MG63 (cell line): ENCODE results near the gene MAGEA4. TPM values are rescaled to one million over a fixed set of nuclear protein-coding genes. Genes with fewer than 3 reads are reported as not detected.
"Not testable (repeated sequence)": the region's sequence is repeated elsewhere in the genome, so short reads cannot be mapped to it uniquely, and the experiment has no call there.

Experiments used
- DNase-seq: peaks from one replicate; pipeline ENCODE4 v3.0.0-alpha.2; 2020
- H3K27me3 ChIP-seq: fragments of 250-450 bp; sonication (Bioruptor Pico); 2 replicates; pipeline ENCODE4 v1.5.1; 2020; ENCODE audit warnings: mild to moderate bottlenecking, moderate library complexity
- H3K36me3 ChIP-seq: fragments of 250-450 bp; sonication (Bioruptor Pico); 2 replicates; pipeline ENCODE4 v1.5.1; 2020; ENCODE audit warnings: mild to moderate bottlenecking, moderate library complexity
- H3K4me3 ChIP-seq: fragments of 250-450 bp; sonication (Bioruptor Pico); 2 replicates; pipeline ENCODE4 v1.5.1; 2020; ENCODE audit warnings: mild to moderate bottlenecking, moderate library complexity
- H3K9me3 ChIP-seq: fragments of 250-450 bp; sonication (Bioruptor Pico); 2 replicates; pipeline ENCODE4 v1.5.1; 2020; ENCODE audit warnings: mild to moderate bottlenecking, moderate library complexity
- total RNA-seq: library from RNA; depleted of rRNA; stranded (reverse); fragments of >200 nt; shearing (Covaris generic); gene quantifications from 2 replicates; pipeline ENCODE4 v1.2.3, GENCODE V29; 2014; ENCODE audit warnings: low replicate concordance; rRNA removed

The MAGEA4 gene, protein sequence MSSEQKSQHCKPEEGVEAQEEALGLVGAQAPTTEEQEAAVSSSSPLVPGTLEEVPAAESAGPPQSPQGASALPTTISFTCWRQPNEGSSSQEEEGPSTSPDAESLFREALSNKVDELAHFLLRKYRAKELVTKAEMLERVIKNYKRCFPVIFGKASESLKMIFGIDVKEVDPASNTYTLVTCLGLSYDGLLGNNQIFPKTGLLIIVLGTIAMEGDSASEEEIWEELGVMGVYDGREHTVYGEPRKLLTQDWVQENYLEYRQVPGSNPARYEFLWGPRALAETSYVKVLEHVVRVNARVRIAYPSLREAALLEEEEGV
- not detected in 2 replicates for total RNA-seq

GRCh38 chrX:151912780-151913179 is at the start of gene MAGEA4:
Gene MAGEA4, plus strand, starts transcription at chrX:151912889. Its CDS starts 10,776 bp downstream, at chrX:151923665.
- DNase-seq = no peak
- Histone ChIP-seq H3K27me3 (no peaks in the 10 kb centered on the region), H3K9me3 (no peaks in the 10 kb centered on the region), H3K4me3 (no peak within 1 kb of the TSS), H3K36me3 (no peaks in the 10 kb centered on the region)

GRCh38 chrX:151870602-151871001 is 42.1 kb upstream of the MAGEA4 start:
- no peaks in the 10 kb centered on the region for H3K9me3 ChIP-seq
- DNase-seq = peak; percentile 70
- H3K4me3 ChIP-seq = peak overlapping the region; percentile 11; the same call in 1 of the 2 replicates
- no peaks in the 10 kb centered on the region for H3K36me3 ChIP-seq
- H3K27me3 ChIP-seq = no peaks in the 10 kb centered on the region

GRCh38 chrX:151871244-151871643 is 41.4 kb upstream of the MAGEA4 start:
- peak; percentile 80 for DNase-seq
- Histone ChIP-seq H3K27me3 (no peaks in the 10 kb centered on the region), H3K9me3 (no peaks in the 10 kb centered on the region), H3K36me3 (no peaks in the 10 kb centered on the region), H3K4me3 (no peak overlapping the region)

GRCh38 chrX:151873096-151873495 is 39.6 kb upstream of the MAGEA4 start:
- no peaks in the 10 kb centered on the region for H3K36me3 ChIP-seq
- no peak for DNase-seq
- no peaks in the 10 kb centered on the region for H3K9me3 ChIP-seq
- H3K4me3 ChIP-seq = no peak overlapping the region
- H3K27me3 ChIP-seq = no peaks in the 10 kb centered on the region

- no peak overlapping the region for H3K4me3 ChIP-seq
- DNase-seq = no peak
- H3K36me3 ChIP-seq = no peaks in the 10 kb centered on the region
- no peaks in the 10 kb centered on the region for H3K9me3 ChIP-seq
- H3K27me3 ChIP-seq = no peaks in the 10 kb centered on the region
Measured at GRCh38 chrX:151875270-151876026, 37.2 kb upstream of the MAGEA4 start.

- Histone ChIP-seq H3K9me3 (no peaks in the 10 kb centered on the region), H3K4me3 (no peak overlapping the region), H3K36me3 (no peaks in the 10 kb centered on the region), H3K27me3 (no peaks in the 10 kb centered on the region)
- DNase-seq = no peak
Measured at GRCh38 chrX:151878574-151878973, 34.1 kb upstream of the MAGEA4 start.

DNA sequence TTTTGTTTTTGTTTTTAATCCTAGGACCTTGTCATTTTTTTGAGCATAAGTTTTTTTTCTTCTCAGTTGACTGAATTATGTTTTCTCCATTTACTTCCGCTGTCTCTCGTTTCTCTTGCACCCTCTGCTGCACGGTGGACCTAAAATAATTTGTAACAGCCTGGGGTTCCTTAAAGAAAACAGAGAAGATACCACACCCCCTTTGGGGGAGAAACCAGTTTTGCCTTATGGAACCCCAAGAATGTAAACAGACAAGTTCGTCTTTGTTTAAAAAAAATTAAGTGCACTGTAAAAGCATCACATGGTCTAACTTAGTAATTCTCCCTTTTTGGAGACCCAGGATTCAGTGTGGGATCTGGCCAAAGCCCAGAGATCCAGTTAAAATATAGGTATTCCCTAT is 32.8 kb upstream of the MAGEA4 start:
- Histone ChIP-seq H3K27me3 (no peaks in the 10 kb centered on the region), H3K36me3 (no peaks in the 10 kb centered on the region), H3K4me3 (no peak overlapping the region), H3K9me3 (no peaks in the 10 kb centered on the region)
- DNase-seq = no peak

GRCh38 chrX:151880895-151881294 is 31.8 kb upstream of the MAGEA4 start:
- Histone ChIP-seq H3K27me3 (no peaks in the 10 kb centered on the region), H3K4me3 (no peak overlapping the region), H3K36me3 (no peaks in the 10 kb centered on the region), H3K9me3 (no peaks in the 10 kb centered on the region)
- DNase-seq = no peak

- no peak for DNase-seq
- Histone ChIP-seq H3K4me3 (no peak overlapping the region), H3K36me3 (no peaks in the 10 kb centered on the region), H3K27me3 (no peaks in the 10 kb centered on the region), H3K9me3 (no peaks in the 10 kb centered on the region)
Measured at GRCh38 chrX:151889421-151889820, 23.3 kb upstream of the MAGEA4 start.

DNA sequence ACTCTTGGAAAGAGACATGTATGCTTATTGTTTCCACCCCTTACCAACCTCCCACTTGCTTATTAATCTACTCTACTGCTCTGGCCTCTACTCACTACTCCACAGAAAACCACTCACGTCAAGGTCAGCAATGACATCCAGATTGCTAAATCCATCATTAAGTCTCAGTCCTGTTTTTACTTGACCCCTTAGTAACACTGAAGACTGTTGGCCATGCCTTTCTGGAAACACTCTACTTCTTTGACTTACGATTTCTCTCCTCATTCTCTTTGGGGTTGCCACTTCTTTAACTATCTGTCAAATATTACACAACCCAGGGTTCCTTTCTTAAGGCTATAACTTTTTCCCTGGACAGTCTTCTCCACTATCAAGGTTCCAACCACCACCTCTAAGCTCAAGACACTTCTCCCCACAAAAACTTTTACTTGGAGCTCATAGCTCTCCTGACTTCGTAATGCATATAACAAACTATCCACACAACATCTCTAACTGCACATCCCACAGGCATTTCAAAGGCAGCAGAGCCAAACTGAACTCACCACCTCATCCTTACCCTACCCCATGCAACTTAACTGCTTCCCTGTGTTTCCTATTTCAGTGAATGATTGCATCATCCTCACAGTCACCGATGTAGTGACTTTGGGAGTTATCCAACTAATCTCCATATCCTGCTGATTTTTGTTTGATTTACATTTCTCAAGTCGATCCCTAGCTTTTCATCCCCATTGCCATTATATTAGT is 15.8 kb upstream of the MAGEA4 start:
- Histone ChIP-seq H3K9me3 (no peaks in the 10 kb centered on the region), H3K27me3 (no peaks in the 10 kb centered on the region), H3K36me3 (no peaks in the 10 kb centered on the region), H3K4me3 (no peak overlapping the region)
- DNase-seq = peak; percentile 18

GRCh38 chrX:151899622-151900021 is 13.1 kb upstream of the MAGEA4 start:
- DNase-seq = no peak
- Histone ChIP-seq H3K4me3 (no peak overlapping the region), H3K36me3 (no peaks in the 10 kb centered on the region), H3K27me3 (no peaks in the 10 kb centered on the region), H3K9me3 (no peaks in the 10 kb centered on the region)

- Histone ChIP-seq H3K9me3 (no peaks in the 10 kb centered on the region), H3K4me3 (no peak overlapping the region), H3K36me3 (no peaks in the 10 kb centered on the region), H3K27me3 (no peaks in the 10 kb centered on the region)
- DNase-seq = no peak
Measured at GRCh38 chrX:151901826-151902225, 10.9 kb upstream of the MAGEA4 start.

DNA sequence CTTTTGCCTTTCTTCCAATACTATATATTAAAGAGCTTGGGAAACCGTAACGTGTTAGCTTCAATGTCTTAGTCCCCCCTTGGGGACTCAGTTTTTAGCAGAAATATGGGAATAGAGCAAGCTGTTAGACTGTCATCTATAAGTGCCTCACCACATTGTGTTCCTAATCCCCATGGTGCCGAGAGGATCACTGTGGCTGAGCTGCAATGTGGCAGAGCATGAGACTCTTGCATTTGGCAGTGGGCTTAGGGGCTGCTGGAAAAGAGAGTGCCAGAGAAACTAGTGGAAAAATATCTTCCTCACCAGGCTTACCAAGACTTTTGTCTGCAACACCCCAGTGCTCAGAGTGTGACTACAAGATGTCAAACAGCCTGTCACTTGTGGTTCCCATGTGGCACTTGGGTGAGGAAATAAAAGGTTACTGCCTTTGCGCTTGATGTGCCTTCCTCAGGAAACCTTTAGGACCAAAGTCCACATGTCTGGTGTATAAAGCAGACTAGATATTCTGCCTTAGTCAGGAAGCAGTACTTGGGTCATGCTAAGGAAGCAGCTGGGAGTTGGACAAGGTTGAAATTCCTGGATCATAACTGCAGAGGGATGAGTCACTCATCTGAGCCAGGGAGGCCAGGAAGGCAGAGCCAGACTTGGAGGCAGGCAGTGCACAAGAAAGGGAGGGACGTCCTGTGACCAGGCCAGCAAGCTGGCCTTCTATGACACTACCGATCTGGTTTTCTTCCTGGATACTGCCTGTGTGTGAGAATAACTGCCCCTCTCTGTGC is 9.7 kb upstream of the MAGEA4 start:
- no peaks in the 10 kb centered on the region for H3K9me3 ChIP-seq
- no peaks in the 10 kb centered on the region for H3K27me3 ChIP-seq
- DNase-seq = peak; percentile 81
- no peaks in the 10 kb centered on the region for H3K36me3 ChIP-seq
- H3K4me3 ChIP-seq = no peak overlapping the region

DNA sequence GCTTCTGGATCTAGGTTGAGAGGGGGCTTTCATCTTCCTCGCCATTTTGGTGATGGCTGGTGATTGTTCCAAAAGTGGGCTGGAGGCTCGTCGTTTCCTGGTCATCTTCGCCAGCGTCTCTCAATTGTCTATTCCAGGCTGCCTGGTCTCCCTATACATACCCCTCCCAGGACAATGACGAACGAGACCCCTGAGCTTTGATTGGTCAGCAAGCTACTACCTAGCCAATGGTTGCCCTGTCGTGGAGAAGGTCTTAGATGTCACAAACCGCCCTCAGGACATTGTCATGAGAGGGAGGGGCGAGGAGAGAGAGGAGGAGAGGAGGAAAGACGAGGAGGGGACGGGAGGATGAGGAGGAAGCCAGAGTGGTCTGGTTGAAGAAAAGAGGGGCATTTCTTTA is 7.7 kb upstream of the MAGEA4 start:
- H3K36me3 ChIP-seq = no peaks in the 10 kb centered on the region
- no peaks in the 10 kb centered on the region for H3K9me3 ChIP-seq
- H3K4me3 ChIP-seq = no peak overlapping the region
- no peak for DNase-seq
- no peaks in the 10 kb centered on the region for H3K27me3 ChIP-seq

DNA sequence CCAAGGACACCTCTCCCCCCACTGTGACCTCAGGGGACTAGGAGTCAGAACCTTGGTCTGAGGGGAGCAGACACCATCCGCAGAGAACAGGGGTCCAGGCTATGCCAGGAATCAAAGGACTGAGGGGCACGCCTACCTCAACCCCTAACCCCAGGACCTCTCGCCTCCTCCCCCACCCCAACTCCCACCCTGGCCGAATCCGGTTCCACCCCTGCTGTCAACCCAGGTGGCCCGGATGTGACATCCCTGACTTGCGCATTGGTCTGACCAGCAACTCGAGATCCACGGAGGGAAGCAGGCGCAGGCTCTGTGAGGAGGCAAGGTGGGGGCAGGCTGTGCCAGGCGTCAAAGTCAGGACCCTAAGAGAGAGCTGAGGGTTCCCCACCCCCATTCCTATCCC is 468 bp upstream of the MAGEA4 start:
- DNase-seq = no peak
- no peaks in the 10 kb centered on the region for H3K27me3 ChIP-seq
- H3K36me3 ChIP-seq = no peaks in the 10 kb centered on the region
- no peak overlapping the region for H3K4me3 ChIP-seq
- H3K9me3 ChIP-seq = no peaks in the 10 kb centered on the region

DNA sequence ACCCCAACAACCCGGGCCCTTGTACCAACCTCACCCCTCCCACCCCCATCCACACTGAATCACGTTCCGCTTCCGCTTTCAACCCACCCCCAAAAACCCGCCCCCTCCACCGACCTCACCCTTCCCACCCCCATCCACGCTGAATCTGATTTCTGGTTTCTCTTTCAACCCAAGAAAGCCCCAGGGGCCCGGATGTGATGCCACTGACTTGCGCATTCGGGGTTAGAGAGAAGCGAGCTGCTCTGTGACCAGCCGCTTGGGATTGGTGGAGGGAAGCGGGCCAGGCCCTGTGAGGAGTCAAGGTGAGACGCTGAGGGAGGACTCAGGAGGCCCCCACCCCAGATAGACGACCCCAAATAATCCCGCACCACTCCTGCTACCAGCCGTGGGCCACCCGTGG is 6.0 kb downstream of the MAGEA4 start:
- H3K9me3 ChIP-seq, DNase-seq, H3K36me3 ChIP-seq, H3K4me3 ChIP-seq, H3K27me3 ChIP-seq: not testable (repeated sequence)

- no peak overlapping the region for H3K4me3 ChIP-seq
- no peaks in the 10 kb centered on the region for H3K27me3 ChIP-seq
- no peak for DNase-seq
- no peaks in the 10 kb centered on the region for H3K36me3 ChIP-seq
- no peaks in the 10 kb centered on the region for H3K9me3 ChIP-seq
Measured at GRCh38 chrX:151919610-151920009, 6.9 kb downstream of the MAGEA4 start.
